HL-60 (cell line): Measurements from ENCODE around the gene FAM222B.

ENCODE experiments used
- POLR2AphosphoS5 ChIP-seq: IDR thresholded peaks from 2 replicates; pipeline ENCODE4 v1.6.1; 2012; ENCODE audit warnings: low read depth
- TF ChIP-seq, protein P1 (sequence below): IDR thresholded peaks from one replicate; pipeline ENCODE4 v1.5.1; 2011; ENCODE audit warnings: low read length, control low read depth, inconsistent platforms; ENCODE audit not compliant: insufficient read depth
- TF ChIP-seq, protein P2 (sequence below): IDR thresholded peaks from 2 replicates; pipeline ENCODE4 v1.6.1; 2012; ENCODE audit warnings: low read depth; ENCODE audit not compliant: insufficient replicate concordance

DNA sequence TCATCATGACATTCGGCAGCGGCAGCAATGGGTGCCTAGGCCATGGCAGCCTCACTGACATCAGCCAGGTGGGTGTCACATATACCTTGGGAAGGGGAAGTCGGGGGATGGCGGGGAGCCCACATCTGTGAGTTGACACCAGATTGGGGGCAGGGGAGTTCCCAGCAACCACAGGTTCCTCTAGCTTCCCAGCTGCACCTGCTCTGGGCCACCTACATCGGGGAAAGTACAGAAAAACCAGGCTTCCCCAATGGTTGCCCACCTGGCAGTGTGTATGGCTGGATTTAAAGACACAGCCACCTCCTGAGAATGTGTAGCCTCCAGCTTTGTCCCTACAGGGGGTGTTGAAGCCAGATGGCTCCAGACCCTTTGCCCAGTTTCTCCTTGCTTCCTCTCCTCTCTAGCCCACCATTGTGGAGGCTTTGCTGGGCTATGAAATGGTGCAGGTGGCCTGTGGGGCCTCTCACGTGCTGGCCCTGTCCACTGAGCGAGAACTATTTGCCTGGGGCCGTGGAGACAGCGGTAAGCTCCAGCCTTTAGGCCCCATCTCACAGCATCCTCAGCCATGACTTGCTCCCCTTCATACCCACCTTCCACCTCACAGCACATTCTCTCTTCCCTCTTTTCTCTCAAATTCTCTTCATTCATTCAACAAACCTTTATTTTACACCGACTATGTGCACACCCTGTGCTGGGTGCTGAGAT lies 103.8 kb downstream of the FAM222B start:
- TF ChIP-seq POLR2AphosphoS5 = peak; percentile 37; the same call in 1 of the 2 replicates
- TF ChIP-seq, protein P1, sequence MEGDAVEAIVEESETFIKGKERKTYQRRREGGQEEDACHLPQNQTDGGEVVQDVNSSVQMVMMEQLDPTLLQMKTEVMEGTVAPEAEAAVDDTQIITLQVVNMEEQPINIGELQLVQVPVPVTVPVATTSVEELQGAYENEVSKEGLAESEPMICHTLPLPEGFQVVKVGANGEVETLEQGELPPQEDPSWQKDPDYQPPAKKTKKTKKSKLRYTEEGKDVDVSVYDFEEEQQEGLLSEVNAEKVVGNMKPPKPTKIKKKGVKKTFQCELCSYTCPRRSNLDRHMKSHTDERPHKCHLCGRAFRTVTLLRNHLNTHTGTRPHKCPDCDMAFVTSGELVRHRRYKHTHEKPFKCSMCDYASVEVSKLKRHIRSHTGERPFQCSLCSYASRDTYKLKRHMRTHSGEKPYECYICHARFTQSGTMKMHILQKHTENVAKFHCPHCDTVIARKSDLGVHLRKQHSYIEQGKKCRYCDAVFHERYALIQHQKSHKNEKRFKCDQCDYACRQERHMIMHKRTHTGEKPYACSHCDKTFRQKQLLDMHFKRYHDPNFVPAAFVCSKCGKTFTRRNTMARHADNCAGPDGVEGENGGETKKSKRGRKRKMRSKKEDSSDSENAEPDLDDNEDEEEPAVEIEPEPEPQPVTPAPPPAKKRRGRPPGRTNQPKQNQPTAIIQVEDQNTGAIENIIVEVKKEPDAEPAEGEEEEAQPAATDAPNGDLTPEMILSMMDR = no peak
- TF ChIP-seq, protein P2, sequence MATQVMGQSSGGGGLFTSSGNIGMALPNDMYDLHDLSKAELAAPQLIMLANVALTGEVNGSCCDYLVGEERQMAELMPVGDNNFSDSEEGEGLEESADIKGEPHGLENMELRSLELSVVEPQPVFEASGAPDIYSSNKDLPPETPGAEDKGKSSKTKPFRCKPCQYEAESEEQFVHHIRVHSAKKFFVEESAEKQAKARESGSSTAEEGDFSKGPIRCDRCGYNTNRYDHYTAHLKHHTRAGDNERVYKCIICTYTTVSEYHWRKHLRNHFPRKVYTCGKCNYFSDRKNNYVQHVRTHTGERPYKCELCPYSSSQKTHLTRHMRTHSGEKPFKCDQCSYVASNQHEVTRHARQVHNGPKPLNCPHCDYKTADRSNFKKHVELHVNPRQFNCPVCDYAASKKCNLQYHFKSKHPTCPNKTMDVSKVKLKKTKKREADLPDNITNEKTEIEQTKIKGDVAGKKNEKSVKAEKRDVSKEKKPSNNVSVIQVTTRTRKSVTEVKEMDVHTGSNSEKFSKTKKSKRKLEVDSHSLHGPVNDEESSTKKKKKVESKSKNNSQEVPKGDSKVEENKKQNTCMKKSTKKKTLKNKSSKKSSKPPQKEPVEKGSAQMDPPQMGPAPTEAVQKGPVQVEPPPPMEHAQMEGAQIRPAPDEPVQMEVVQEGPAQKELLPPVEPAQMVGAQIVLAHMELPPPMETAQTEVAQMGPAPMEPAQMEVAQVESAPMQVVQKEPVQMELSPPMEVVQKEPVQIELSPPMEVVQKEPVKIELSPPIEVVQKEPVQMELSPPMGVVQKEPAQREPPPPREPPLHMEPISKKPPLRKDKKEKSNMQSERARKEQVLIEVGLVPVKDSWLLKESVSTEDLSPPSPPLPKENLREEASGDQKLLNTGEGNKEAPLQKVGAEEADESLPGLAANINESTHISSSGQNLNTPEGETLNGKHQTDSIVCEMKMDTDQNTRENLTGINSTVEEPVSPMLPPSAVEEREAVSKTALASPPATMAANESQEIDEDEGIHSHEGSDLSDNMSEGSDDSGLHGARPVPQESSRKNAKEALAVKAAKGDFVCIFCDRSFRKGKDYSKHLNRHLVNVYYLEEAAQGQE = no peak
